Keratinocyte (primary cell): ENCODE data around the gene ARMS2. TPM values are rescaled to one million over a fixed set of nuclear protein-coding genes. Genes with fewer than 3 reads are reported as not detected.

Source experiments
- DNase-seq: peaks from one replicate; pipeline ENCODE4 v3.0.0-alpha.2; 2011; ENCODE audit warnings: low read depth, missing footprints, low spot score
- FAIRE-seq: peaks from 2 replicates; lab custom pipeline; 2011; peaks lifted over from hg19 to GRCh38; lab: Jason Lieb, UNC
- H2AFZ ChIP-seq: 2 replicates; pipeline ENCODE4 v1.6.0; 2012; ENCODE audit warnings: low read length, control low read depth, inconsistent platforms; ENCODE audit not compliant: control insufficient read depth
- H3K27ac ChIP-seq: 2 replicates; pipeline ENCODE4 v1.5.1; 2011; ENCODE audit warnings: low read length; ENCODE audit not compliant: control insufficient read depth, insufficient read depth
- H3K27me3 ChIP-seq: 3 replicates; pipeline ENCODE4 v1.6.0; 2011; ENCODE audit warnings: low read length; ENCODE audit not compliant: control insufficient read depth, insufficient read depth; ENCODE audit errors: extremely low read depth
- H3K36me3 ChIP-seq, 2 experiments: 2 replicates in 1 of 2; 3 replicates in 1 of 2; pipeline ENCODE4 v1.5.1; 2011; ENCODE audit warnings: low read length in 2 of 2, mild to moderate bottlenecking in 1 of 2; ENCODE audit not compliant: control insufficient read depth in 2 of 2, insufficient read depth in 2 of 2; ENCODE audit errors: extremely low read depth in 1 of 2
- H3K4me1 ChIP-seq: 3 replicates; pipeline ENCODE4 v1.5.1; 2011; ENCODE audit warnings: low read length; ENCODE audit not compliant: control insufficient read depth, insufficient read depth; ENCODE audit errors: extremely low read depth
- H3K4me2 ChIP-seq: 3 replicates; pipeline ENCODE4 v1.6.0; 2011; ENCODE audit warnings: low read depth, low read length; ENCODE audit not compliant: control insufficient read depth, insufficient read depth; ENCODE audit errors: extremely low read depth
- H3K4me3 ChIP-seq, 3 experiments: fragments of 200-600 bp in 1 of 3; sonication (generic) in 1 of 3; 2 replicates in 2 of 3; 3 replicates in 1 of 3; pipeline ENCODE4 v1.5.1; 2011 to 2016; ENCODE audit warnings: low read length in 3 of 3, mild to moderate bottlenecking in 3 of 3, control low read depth in 2 of 3, inconsistent platforms in 1 of 3, low read depth in 1 of 3, mixed read lengths in 1 of 3, mixed run types in 1 of 3, moderate library complexity in 1 of 3; ENCODE audit not compliant: control insufficient read depth in 2 of 3, insufficient read depth in 2 of 3; ENCODE audit errors: extremely low read depth in 1 of 3
- H3K79me2 ChIP-seq: 2 replicates; pipeline ENCODE4 v1.6.0; 2012; ENCODE audit warnings: low read length; ENCODE audit not compliant: control insufficient read depth, insufficient read depth
- H3K9ac ChIP-seq: 3 replicates; pipeline ENCODE4 v1.6.0; 2011; ENCODE audit warnings: low read length; ENCODE audit not compliant: control insufficient read depth, insufficient read depth; ENCODE audit errors: extremely low read depth
- H3K9me1 ChIP-seq: 3 replicates; pipeline ENCODE4 v1.6.0; 2011; ENCODE audit warnings: low read length; ENCODE audit not compliant: control insufficient read depth, insufficient read depth; ENCODE audit errors: extremely low read depth
- H3K9me3 ChIP-seq: 2 replicates; pipeline ENCODE4 v1.5.1; 2012; ENCODE audit warnings: low read depth, low read length; ENCODE audit not compliant: control insufficient read depth
- H4K20me1 ChIP-seq: 3 replicates; pipeline ENCODE4 v1.6.0; 2011; ENCODE audit warnings: low read length; ENCODE audit not compliant: control insufficient read depth, insufficient read depth; ENCODE audit errors: extremely low read depth
- EZH2 ChIP-seq: IDR thresholded peaks from one replicate; pipeline ENCODE4 v1.6.1; 2012; ENCODE audit warnings: inconsistent platforms, mild to moderate bottlenecking, low read length, moderate library complexity
- dilution Hi-C: fragments of 300-500 bp; cut with MboI; formaldehyde crosslinking; loops from one replicate; pipeline ENCODE4 v1.7.0; 2020; ENCODE audit warnings: low sequenced_read_pairs; ENCODE audit not compliant: extremely low pct_ligation_motif_present
- polyA plus RNA-seq, 5 experiments: library from polyadenylated mRNA; depleted of rRNA in 3 of 5; stranded (reverse) in 3 of 5; stranded (forward) in 1 of 5; unstranded in 1 of 5; fragments of >200 nt; gene quantifications; 1 replicate in 1 of 5; 2 replicates in 3 of 5; 3 replicates in 1 of 5; pipeline versions ENCODE4 v1.2.1 to v1.2.3, GENCODE V29; 2011 to 2012; ENCODE audit warnings: missing spikeins in 2 of 5, low read depth in 1 of 5, low replicate concordance in 1 of 5
- TF ChIP-seq, protein P1 (sequence below), 3 experiments: IDR thresholded peaks in 1 of 3; conservative IDR thresholded peaks in 1 of 3; optimal IDR thresholded peaks in 1 of 3; 2 replicates in 2 of 3; 3 replicates in 1 of 3; pipeline versions ENCODE3 to v1.5.1; 2011; ENCODE audit warnings: low read length in 3 of 3, mild to moderate bottlenecking in 3 of 3, moderate library complexity in 2 of 3, control low read depth in 1 of 3, inconsistent platforms in 1 of 3; ENCODE audit not compliant: insufficient read depth in 2 of 3; ENCODE audit errors: extremely low read depth in 1 of 3

Gene ARMS2
- polyA plus RNA-seq, 1 donor (not counting 4 experiments of a cell fraction or from before 2014, with no cell fraction given), result 0.08 TPM

DNA sequence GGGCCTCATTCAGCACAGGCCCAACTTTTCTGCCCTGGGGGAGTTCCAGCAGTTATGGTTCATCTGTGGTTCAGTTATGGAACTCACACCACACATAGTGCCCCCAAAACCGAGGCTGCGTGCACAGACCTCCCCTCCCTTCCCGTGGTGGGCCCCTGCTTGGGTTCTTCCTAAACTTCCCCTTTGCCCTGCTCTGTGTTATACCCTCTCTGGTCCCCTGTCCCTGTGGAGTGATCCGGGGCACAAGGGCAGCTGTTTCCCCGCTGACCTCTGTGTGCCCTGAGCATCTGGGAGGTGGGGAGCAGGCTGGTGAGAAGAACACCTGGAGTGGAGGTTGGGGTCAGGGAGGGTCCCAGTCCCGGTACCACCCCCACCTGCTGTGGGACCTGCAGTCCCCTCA is 46.3 kb downstream of the ARMS2 start:
- H3K27ac ChIP-seq, result no peak overlapping the region
- no peak for DNase-seq
- no peak overlapping the region for H2AFZ ChIP-seq
- H3K4me2 ChIP-seq, result no peak overlapping the region
- peaks cover 22 to 23% of the 10 kb centered on the region in 2 experiments for H3K36me3 ChIP-seq
- H4K20me1 ChIP-seq, result no peaks in the 10 kb centered on the region
- dilution Hi-C loops, result no loop called here
- H3K27me3 ChIP-seq, result no peaks in the 10 kb centered on the region
- H3K4me3 ChIP-seq, result no peak overlapping the region
- no peak for TF ChIP-seq EZH2
- TF ChIP-seq, protein P1, sequence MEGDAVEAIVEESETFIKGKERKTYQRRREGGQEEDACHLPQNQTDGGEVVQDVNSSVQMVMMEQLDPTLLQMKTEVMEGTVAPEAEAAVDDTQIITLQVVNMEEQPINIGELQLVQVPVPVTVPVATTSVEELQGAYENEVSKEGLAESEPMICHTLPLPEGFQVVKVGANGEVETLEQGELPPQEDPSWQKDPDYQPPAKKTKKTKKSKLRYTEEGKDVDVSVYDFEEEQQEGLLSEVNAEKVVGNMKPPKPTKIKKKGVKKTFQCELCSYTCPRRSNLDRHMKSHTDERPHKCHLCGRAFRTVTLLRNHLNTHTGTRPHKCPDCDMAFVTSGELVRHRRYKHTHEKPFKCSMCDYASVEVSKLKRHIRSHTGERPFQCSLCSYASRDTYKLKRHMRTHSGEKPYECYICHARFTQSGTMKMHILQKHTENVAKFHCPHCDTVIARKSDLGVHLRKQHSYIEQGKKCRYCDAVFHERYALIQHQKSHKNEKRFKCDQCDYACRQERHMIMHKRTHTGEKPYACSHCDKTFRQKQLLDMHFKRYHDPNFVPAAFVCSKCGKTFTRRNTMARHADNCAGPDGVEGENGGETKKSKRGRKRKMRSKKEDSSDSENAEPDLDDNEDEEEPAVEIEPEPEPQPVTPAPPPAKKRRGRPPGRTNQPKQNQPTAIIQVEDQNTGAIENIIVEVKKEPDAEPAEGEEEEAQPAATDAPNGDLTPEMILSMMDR (optimal IDR thresholded peaks at IDR 0.05 in 1 of 3, IDR thresholded peaks at IDR 0.05 in 1 of 3, conservative IDR thresholded peaks at IDR 0.05 in 1 of 3; ENCODE audit: extremely low read depth in 1 of 3, insufficient read depth in 2 of 3, low read length in 3 of 3), result no peak
- H3K4me1 ChIP-seq, result peaks cover 13% of the 10 kb centered on the region
- no peaks in the 10 kb centered on the region for H3K9me3 ChIP-seq
- H3K79me2 ChIP-seq, result peaks cover 3% of the 10 kb centered on the region
- no peak overlapping the region for H3K9ac ChIP-seq
- H3K9me1 ChIP-seq, result no peaks in the 10 kb centered on the region
- FAIRE-seq, result no peak

DNA sequence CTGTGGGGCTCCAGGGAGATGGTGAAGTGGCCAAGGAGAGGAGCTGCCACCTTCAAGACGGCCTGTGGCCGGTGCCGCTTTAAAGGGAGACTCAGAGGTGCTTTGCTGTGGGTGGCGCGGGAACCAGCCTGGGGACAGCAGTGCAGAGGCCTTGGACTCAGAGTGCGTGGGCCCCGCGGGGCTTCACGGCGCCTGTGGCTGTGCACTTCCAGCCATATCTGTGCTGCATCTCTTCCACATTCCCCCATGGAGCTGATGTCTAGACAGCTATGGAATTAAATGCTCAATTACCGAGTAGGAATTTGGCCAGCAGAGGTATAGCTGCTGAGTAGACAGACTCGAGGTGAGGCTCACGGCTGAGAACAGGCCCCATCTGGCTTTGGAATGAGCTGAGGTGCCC is 48.6 kb downstream of the ARMS2 start:
- dilution Hi-C loops, result no loop called here
- H3K27me3 ChIP-seq, result no peaks in the 10 kb centered on the region

More for the DNA sequence above, 48.6 kb downstream of the ARMS2 start:
- FAIRE-seq (no peak), DNase-seq (no peak)
- Histone ChIP-seq H3K4me3 (no peak overlapping the region), H3K4me2 (no peak overlapping the region), H3K9ac (no peak overlapping the region), H3K27ac (no peak overlapping the region), H3K9me1 (no peaks in the 10 kb centered on the region), H4K20me1 (no peaks in the 10 kb centered on the region), H3K9me3 (no peaks in the 10 kb centered on the region), H2AFZ (no peak overlapping the region), H3K79me2 (no peaks in the 10 kb centered on the region), H3K4me1 (peaks cover 4% of the 10 kb centered on the region), H3K36me3 (peaks cover 28 to 36% of the 10 kb centered on the region in 2 experiments)
- TF ChIP-seq, protein P1 (optimal IDR thresholded peaks at IDR 0.05 in 1 of 3, IDR thresholded peaks at IDR 0.05 in 1 of 3, conservative IDR thresholded peaks at IDR 0.05 in 1 of 3; ENCODE audit: extremely low read depth in 1 of 3, insufficient read depth in 2 of 3, low read length in 3 of 3), result no peak
- no peak for TF ChIP-seq EZH2
